Measurements from ENCODE around the gene PAPPA2. TPM values are rescaled to one million over a fixed set of nuclear protein-coding genes. Genes with fewer than 3 reads are reported as not detected.

The PAPPA2 gene
- total RNA-seq, 2 donors from 2014 or later: 1.3 TPM; not detected in 1

GRCh38 chr1:176682830-176683535 is 220.0 kb downstream of the PAPPA2 start:
- Histone ChIP-seq H3K36me3 (ENCODE audit: control insufficient read depth, insufficient read depth, low read length) (no peaks in the 10 kb centered on the region), H3K4me1 (ENCODE audit: control insufficient read depth, insufficient read depth, low read length) (no peaks in the 10 kb centered on the region), H3K9me3 (ENCODE audit: control insufficient read depth, low read length) (no peaks in the 10 kb centered on the region), H3K27ac (ENCODE audit: low read depth, low read length) (no peak overlapping the region), H3K27me3 (ENCODE audit: control insufficient read depth, insufficient read depth, low read length, poor library complexity, severe bottlenecking) (no peaks in the 10 kb centered on the region), H3K4me3 (ENCODE audit: low read length) (no peak overlapping the region), H3K9ac (ENCODE audit: extremely low read depth, low read length, poor library complexity, severe bottlenecking) (no peak overlapping the region)
- Mint-ChIP-seq H3K9me3 (no peaks in the 10 kb centered on the region), H3K4me1 (no peaks in the 10 kb centered on the region), H3K4me3 (no peak overlapping the region), H3K27ac (no peak overlapping the region), H3K36me3 (ENCODE audit: low read depth) (no peaks in the 10 kb centered on the region), H3K27me3 (ENCODE audit: insufficient read depth) (peaks cover 6% of the 10 kb centered on the region)
- WGBS, 2 experiments (ENCODE audit: insufficient coverage in 1 of 2, insufficient read length in 1 of 2): 69 to 88% methylated on average over 2 to 3 of the region's 3 CpGs
- DNase-seq: no peak
- no peak for TF ChIP-seq CTCF (conservative IDR thresholded peaks at IDR 0.05)

GRCh38 chr1:176691251-176692228 is 228.6 kb downstream of the PAPPA2 start:
- DNase-seq: peak; percentile 75
- peak; percentile 85 for TF ChIP-seq CTCF (conservative IDR thresholded peaks at IDR 0.05)
- no peaks in the 10 kb centered on the region for H3K4me1 ChIP-seq (ENCODE audit: control insufficient read depth, insufficient read depth, low read length)
- Mint-ChIP-seq H3K9me3 (no peaks in the 10 kb centered on the region), H3K36me3 (ENCODE audit: low read depth) (no peaks in the 10 kb centered on the region), H3K27ac (no peak overlapping the region), H3K27me3 (ENCODE audit: insufficient read depth) (no peaks in the 10 kb centered on the region), H3K4me3 (no peak overlapping the region), H3K4me1 (peaks cover 1% of the 10 kb centered on the region)
- H3K9ac ChIP-seq (ENCODE audit: extremely low read depth, low read length, poor library complexity, severe bottlenecking): no peak overlapping the region
- 54 to 60% methylated on average over 4 to 8 of the region's 8 CpGs for WGBS, 2 experiments (ENCODE audit: insufficient coverage in 1 of 2, insufficient read length in 1 of 2)
- H3K9me3 ChIP-seq (ENCODE audit: control insufficient read depth, low read length): no peaks in the 10 kb centered on the region
- no peaks in the 10 kb centered on the region for H3K36me3 ChIP-seq (ENCODE audit: control insufficient read depth, insufficient read depth, low read length)
- no peak overlapping the region for H3K27ac ChIP-seq (ENCODE audit: low read depth, low read length)
- no peaks in the 10 kb centered on the region for H3K27me3 ChIP-seq (ENCODE audit: control insufficient read depth, insufficient read depth, low read length, poor library complexity, severe bottlenecking)
- H3K4me3 ChIP-seq (ENCODE audit: low read length): no peak overlapping the region

GRCh38 chr1:176692431-176692830 is 229.5 kb downstream of the PAPPA2 start:
- Mint-ChIP-seq H3K27ac (no peak overlapping the region), H3K4me1 (peaks cover 1% of the 10 kb centered on the region), H3K36me3 (ENCODE audit: low read depth) (no peaks in the 10 kb centered on the region), H3K27me3 (ENCODE audit: insufficient read depth) (no peaks in the 10 kb centered on the region), H3K9me3 (no peaks in the 10 kb centered on the region), H3K4me3 (no peak overlapping the region)
- Histone ChIP-seq H3K9ac (ENCODE audit: extremely low read depth, low read length, poor library complexity, severe bottlenecking) (no peak overlapping the region), H3K27me3 (ENCODE audit: control insufficient read depth, insufficient read depth, low read length, poor library complexity, severe bottlenecking) (no peaks in the 10 kb centered on the region), H3K9me3 (ENCODE audit: control insufficient read depth, low read length) (no peaks in the 10 kb centered on the region), H3K27ac (ENCODE audit: low read depth, low read length) (no peak overlapping the region), H3K36me3 (ENCODE audit: control insufficient read depth, insufficient read depth, low read length) (no peaks in the 10 kb centered on the region), H3K4me3 (ENCODE audit: low read length) (no peak overlapping the region), H3K4me1 (ENCODE audit: control insufficient read depth, insufficient read depth, low read length) (no peaks in the 10 kb centered on the region)
- no peak for TF ChIP-seq CTCF (conservative IDR thresholded peaks at IDR 0.05)
- DNase-seq: no peak
- WGBS, 2 experiments (ENCODE audit: insufficient coverage in 1 of 2, insufficient read length in 1 of 2): 89 to 100% methylated on average over 2 to 4 of the region's 4 CpGs

Data from endodermal cell (in vitro differentiated cells).